ENCODE measurements around the gene YY1.

DNA sequence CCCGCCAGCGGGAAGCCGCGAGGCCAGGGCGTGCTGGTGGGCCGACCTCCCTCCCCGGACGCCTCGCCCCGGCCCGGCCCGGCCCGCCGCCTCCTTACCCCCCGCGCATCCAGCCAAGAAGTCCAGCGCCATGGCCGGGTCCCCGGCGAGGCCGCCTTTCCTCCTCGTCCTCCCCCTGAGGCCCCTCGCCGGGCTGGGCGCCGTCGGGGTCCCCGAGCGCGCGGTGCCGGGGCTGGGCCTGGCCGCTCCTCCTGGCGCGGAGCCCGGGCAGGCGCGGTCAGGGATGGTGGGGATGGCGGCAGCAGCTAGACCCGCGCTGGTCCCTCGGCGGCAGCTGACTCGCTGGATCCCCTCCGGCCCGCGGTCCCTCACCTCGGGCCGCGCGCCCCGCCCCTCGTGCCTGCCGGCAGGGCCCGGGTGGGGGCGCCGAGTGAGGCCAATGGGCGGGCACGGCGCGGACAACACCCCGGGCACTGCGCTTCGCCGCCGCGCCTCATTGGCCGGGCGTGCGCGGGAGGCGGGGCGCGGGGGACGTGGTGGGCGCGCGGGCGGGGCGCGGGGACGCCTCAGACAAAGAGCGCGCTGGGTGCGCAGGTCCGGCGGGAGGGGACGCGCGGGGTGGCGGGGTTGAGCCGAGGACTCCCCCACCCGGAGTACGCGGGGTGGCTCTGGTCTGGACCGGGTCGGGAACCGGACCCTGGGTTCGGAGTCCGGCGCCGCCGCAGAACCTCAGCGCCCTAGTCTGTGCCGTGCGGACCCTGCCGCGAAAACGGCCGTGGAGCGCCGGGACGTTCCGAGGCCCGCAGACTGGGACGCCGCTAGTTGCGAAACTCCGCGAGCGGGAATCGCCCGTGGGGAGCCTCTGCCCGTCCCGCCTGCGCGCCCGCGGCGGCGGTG is 67.4 kb downstream of the YY1 start, which contains the start of gene SLC25A29:
- TF ChIP-seq CTCF (IDR thresholded peaks at IDR 0.05; ENCODE audit: insufficient read depth, low read depth, low read length) (no peak), EZH2 (IDR thresholded peaks at IDR 0.05; ENCODE audit: insufficient read depth, low read length) (no peak)

Data from astrocyte (in vitro differentiated cells and primary cell).